ENCODE data around the gene PI3.

DNA sequence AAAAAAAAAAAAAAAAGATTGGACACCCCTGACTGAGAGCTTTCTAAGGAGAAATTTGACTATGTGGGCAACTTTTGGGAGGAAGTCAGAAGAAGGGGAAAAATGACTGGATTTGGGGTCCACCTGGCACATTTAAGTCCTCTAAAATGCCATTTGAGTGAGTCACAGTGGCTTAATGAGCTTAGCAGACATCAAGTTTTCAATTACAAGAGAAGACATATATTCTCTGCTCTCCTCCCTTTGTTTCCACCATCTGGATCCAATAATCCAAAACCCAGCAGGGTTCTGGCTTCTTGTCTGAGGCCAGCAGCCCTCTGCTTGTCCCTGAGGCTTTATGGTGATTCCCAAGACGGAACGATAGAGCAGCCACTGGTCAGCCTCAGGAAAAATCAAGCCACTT lies 6.9 kb downstream of the PI3 start:
- TF ChIP-seq, protein P1, sequence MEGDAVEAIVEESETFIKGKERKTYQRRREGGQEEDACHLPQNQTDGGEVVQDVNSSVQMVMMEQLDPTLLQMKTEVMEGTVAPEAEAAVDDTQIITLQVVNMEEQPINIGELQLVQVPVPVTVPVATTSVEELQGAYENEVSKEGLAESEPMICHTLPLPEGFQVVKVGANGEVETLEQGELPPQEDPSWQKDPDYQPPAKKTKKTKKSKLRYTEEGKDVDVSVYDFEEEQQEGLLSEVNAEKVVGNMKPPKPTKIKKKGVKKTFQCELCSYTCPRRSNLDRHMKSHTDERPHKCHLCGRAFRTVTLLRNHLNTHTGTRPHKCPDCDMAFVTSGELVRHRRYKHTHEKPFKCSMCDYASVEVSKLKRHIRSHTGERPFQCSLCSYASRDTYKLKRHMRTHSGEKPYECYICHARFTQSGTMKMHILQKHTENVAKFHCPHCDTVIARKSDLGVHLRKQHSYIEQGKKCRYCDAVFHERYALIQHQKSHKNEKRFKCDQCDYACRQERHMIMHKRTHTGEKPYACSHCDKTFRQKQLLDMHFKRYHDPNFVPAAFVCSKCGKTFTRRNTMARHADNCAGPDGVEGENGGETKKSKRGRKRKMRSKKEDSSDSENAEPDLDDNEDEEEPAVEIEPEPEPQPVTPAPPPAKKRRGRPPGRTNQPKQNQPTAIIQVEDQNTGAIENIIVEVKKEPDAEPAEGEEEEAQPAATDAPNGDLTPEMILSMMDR (IDR thresholded peaks at IDR 0.05 in 2 of 3, conservative IDR thresholded peaks at IDR 0.05 in 1 of 3; ENCODE audit: borderline replicate concordance in 1 of 3, insufficient read depth in 1 of 3, low read depth in 2 of 3, low read length in 2 of 3) = no peak
- TF ChIP-seq, protein P2, sequence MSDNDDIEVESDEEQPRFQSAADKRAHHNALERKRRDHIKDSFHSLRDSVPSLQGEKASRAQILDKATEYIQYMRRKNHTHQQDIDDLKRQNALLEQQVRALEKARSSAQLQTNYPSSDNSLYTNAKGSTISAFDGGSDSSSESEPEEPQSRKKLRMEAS (IDR thresholded peaks at IDR 0.05) = no peak
- TF ChIP-seq, protein P3, sequence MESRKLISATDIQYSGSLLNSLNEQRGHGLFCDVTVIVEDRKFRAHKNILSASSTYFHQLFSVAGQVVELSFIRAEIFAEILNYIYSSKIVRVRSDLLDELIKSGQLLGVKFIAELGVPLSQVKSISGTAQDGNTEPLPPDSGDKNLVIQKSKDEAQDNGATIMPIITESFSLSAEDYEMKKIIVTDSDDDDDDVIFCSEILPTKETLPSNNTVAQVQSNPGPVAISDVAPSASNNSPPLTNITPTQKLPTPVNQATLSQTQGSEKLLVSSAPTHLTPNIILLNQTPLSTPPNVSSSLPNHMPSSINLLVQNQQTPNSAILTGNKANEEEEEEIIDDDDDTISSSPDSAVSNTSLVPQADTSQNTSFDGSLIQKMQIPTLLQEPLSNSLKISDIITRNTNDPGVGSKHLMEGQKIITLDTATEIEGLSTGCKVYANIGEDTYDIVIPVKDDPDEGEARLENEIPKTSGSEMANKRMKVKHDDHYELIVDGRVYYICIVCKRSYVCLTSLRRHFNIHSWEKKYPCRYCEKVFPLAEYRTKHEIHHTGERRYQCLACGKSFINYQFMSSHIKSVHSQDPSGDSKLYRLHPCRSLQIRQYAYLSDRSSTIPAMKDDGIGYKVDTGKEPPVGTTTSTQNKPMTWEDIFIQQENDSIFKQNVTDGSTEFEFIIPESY (IDR thresholded peaks at IDR 0.05; ENCODE audit: extremely low read depth, insufficient replicate concordance, low read length) = no peak
- TF ChIP-seq TCF7L2 (IDR thresholded peaks at IDR 0.05; ENCODE audit: borderline replicate concordance, extremely low read depth, insufficient read depth, insufficient read length) = no peak
